Measurements from ENCODE around the gene SLC26A11. TPM values are rescaled to one million over a fixed set of nuclear protein-coding genes. Genes with fewer than 3 reads are reported as not detected.
"Not testable (repeated sequence)": the region's sequence is repeated elsewhere in the genome, so short reads cannot be mapped to it uniquely, and the experiment has no call there.

SLC26A11 gene
- total and polyA plus RNA-seq, 2 donors from 2014 or later, result 11.3 to 24.5 TPM

DNA sequence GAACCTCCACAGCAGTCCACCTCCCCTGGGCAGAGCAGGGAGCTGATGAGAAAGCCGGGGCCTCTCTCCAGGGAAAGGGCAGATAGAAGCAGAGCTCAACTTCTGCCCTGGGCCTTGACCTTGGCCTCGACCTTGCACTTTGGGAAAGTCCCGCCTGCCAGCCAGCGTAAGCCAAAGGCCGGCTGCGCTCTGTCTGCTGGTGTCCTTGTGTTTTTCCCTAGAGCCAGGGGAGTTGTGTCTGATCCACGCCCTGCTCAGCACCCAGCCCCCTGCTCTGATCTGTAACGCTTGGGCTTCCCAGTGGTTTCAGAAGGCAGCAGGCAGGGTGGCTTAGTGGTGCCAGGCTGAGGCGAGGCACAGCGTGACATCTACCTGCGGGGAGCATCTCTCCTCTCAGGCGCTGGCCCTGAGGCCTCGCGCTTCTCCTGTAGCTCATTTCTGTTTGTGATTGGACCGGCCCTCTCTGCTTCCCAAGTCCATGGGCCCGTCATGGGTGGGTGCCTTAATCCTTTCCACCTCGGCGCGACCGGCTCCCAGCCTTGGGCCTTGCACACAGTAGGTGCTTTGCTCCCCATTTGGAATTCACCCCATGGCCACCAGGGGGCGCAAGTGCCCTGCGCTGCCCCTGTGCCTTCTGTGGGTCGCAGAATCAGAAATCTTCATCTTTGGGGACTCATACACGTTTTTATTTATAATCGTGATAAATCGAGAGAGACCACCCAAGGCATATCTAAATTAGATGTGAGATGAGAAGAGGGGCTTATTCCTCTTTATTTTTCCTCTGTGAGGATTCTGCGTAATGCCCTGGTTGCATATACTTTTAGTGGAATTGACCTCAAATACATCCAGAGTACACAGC is 24.3 kb upstream of the SLC26A11 start:
- Histone ChIP-seq H3K9ac (ENCODE audit: low read length in 3 of 3) (no peak overlapping the region), H3K36me3 (ENCODE audit: control insufficient read depth in 2 of 3, insufficient read depth in 3 of 3, low read length in 3 of 3) (no peaks in the 10 kb centered on the region), H3K9me3 (ENCODE audit: control insufficient read depth in 2 of 3, insufficient read depth in 1 of 3, low read length in 3 of 3) (no peaks in the 10 kb centered on the region), H3K27ac (ENCODE audit: low read depth in 2 of 2, low read length in 2 of 2) (no peak overlapping the region), H3K4me1 (ENCODE audit: control insufficient read depth in 2 of 3, insufficient read depth in 2 of 3, low read depth in 1 of 3, low read length in 3 of 3) (peaks cover 0 to 5% (median 0%) of the 10 kb centered on the region in 3 donors), H3K4me3 (ENCODE audit: low read length in 3 of 3) (no peak overlapping the region), H3K27me3 (ENCODE audit: control insufficient read depth, insufficient read depth, low read length) (no peaks in the 10 kb centered on the region)
- intact Hi-C loops (cut with DNase I), result no loop called here
- DNase-seq (peak in 1 of 5 donors; percentile 71), FAIRE-seq (no peak)
- TF ChIP-seq, protein P1, sequence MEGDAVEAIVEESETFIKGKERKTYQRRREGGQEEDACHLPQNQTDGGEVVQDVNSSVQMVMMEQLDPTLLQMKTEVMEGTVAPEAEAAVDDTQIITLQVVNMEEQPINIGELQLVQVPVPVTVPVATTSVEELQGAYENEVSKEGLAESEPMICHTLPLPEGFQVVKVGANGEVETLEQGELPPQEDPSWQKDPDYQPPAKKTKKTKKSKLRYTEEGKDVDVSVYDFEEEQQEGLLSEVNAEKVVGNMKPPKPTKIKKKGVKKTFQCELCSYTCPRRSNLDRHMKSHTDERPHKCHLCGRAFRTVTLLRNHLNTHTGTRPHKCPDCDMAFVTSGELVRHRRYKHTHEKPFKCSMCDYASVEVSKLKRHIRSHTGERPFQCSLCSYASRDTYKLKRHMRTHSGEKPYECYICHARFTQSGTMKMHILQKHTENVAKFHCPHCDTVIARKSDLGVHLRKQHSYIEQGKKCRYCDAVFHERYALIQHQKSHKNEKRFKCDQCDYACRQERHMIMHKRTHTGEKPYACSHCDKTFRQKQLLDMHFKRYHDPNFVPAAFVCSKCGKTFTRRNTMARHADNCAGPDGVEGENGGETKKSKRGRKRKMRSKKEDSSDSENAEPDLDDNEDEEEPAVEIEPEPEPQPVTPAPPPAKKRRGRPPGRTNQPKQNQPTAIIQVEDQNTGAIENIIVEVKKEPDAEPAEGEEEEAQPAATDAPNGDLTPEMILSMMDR (IDR thresholded peaks at IDR 0.05; ENCODE audit: borderline replicate concordance, extremely low read depth, insufficient read depth), result peak; percentile 59

DNA sequence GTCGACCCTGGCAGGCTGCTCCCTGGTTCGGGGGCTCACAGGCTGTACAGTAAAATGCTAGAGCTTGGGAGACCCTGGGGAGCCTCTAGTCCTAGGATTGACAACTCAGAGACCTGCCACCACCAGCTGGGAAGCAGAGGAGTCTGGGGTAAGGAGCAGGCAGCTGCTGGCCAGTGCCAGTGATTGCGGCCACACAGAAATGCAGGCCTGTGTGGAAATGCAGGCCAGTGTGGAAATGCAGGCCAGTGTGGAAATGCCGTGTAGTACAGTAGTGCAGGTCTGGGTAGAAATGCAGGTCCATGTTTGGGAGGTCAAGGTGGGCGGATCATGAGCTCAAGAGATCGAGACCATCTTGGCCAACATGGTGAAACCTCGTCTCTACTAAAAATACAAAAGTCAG is 23.6 kb upstream of the SLC26A11 start:
- Histone ChIP-seq H3K27ac (ENCODE audit: low read depth in 2 of 2, low read length in 2 of 2) (no peak overlapping the region), H3K9me3 (ENCODE audit: control insufficient read depth in 2 of 3, insufficient read depth in 1 of 3, low read length in 3 of 3) (no peaks in the 10 kb centered on the region), H3K4me1 (ENCODE audit: control insufficient read depth in 2 of 3, insufficient read depth in 2 of 3, low read depth in 1 of 3, low read length in 3 of 3) (peaks cover 0 to under 1% (median 0%) of the 10 kb centered on the region in 3 donors), H3K4me3 (ENCODE audit: low read length in 3 of 3) (no peak overlapping the region), H3K9ac (ENCODE audit: low read length in 3 of 3) (no peak overlapping the region), H3K27me3 (ENCODE audit: control insufficient read depth, insufficient read depth, low read length) (no peaks in the 10 kb centered on the region), H3K36me3 (ENCODE audit: control insufficient read depth in 2 of 3, insufficient read depth in 3 of 3, low read length in 3 of 3) (no peaks in the 10 kb centered on the region)
- FAIRE-seq, result no peak
- TF ChIP-seq, protein P1 (IDR thresholded peaks at IDR 0.05; ENCODE audit: borderline replicate concordance, extremely low read depth, insufficient read depth), result no peak
- no peak for DNase-seq
- intact Hi-C loops (cut with DNase I), result no loop called here

DNA sequence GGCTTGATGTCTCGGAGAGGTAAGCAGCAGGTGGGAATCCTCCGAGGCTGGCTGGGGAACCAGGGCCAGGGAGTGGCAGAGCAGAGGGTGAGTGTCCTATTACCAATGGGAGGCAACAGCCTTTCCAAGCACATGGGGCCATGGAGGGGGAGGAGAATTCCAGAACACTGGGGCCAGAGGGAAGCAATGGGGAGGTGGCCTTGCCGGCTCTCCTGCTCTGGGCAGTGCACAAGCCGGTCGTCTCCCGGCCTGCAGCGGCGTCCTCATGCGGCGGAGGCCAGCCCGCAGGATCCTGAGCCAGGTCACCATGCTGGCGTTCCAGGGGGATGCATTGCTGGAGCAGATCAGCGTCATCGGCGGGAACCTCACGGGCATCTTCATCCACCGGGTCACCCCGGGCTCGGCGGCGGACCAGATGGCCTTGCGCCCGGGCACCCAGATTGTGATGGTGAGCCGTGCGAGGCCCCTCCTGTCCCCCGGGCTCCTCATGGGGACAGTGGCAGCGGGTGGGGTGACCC is 22.0 kb upstream of the SLC26A11 start:
- Histone ChIP-seq H3K4me3 (ENCODE audit: low read length in 3 of 3) (no peak overlapping the region), H3K27me3 (ENCODE audit: control insufficient read depth, insufficient read depth, low read length) (no peaks in the 10 kb centered on the region), H3K36me3 (ENCODE audit: control insufficient read depth in 2 of 3, insufficient read depth in 3 of 3, low read length in 3 of 3) (no peaks in the 10 kb centered on the region), H3K9ac (ENCODE audit: low read length in 3 of 3) (no peak overlapping the region), H3K9me3 (ENCODE audit: control insufficient read depth in 2 of 3, insufficient read depth in 1 of 3, low read length in 3 of 3) (no peaks in the 10 kb centered on the region), H3K4me1 (ENCODE audit: control insufficient read depth in 2 of 3, insufficient read depth in 2 of 3, low read depth in 1 of 3, low read length in 3 of 3) (no peaks in the 10 kb centered on the region), H3K27ac (ENCODE audit: low read depth in 2 of 2, low read length in 2 of 2) (no peak overlapping the region)
- TF ChIP-seq, protein P1 (IDR thresholded peaks at IDR 0.05; ENCODE audit: borderline replicate concordance, extremely low read depth, insufficient read depth), result no peak
- FAIRE-seq, result no peak
- peak; percentile 66 to 90 (median 86) for DNase-seq
- intact Hi-C loops (cut with DNase I), result no loop called here

DNA sequence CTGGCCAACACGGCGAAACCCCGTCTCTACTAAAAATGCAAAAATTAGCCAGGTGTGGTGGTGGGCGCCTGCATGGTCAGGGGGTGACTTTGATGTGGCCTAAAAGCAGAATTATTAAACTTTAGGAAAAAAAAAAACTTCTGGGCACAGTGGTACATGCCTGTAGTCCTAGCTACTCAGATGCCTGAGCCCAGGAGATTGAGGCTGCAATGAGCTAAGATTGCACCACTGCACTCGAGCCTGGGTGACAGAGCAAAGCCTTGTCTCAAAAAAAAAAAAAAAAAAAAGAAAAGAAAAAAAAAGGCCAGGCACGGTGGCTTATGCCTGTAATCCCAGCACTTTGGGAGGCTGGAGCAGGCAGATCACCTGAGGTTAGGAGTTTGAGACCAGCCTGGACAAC is 20.9 kb upstream of the SLC26A11 start:
- H3K27me3 ChIP-seq (ENCODE audit: control insufficient read depth, insufficient read depth, low read length); intact Hi-C loops (cut with DNase I); H3K4me3 ChIP-seq (ENCODE audit: low read length in 3 of 3); H3K36me3 ChIP-seq (ENCODE audit: control insufficient read depth in 2 of 3, insufficient read depth in 3 of 3, low read length in 3 of 3); FAIRE-seq; DNase-seq; H3K9me3 ChIP-seq (ENCODE audit: control insufficient read depth in 2 of 3, insufficient read depth in 1 of 3, low read length in 3 of 3); H3K9ac ChIP-seq (ENCODE audit: low read length in 3 of 3); H3K27ac ChIP-seq (ENCODE audit: low read depth in 2 of 2, low read length in 2 of 2); H3K4me1 ChIP-seq (ENCODE audit: control insufficient read depth in 2 of 3, insufficient read depth in 2 of 3, low read depth in 1 of 3, low read length in 3 of 3): not testable (repeated sequence)

All from kidney (tissue), 14 donors.